Sigmoid colon (tissue), 4 donors: ENCODE data around the gene GRIN2A.

ENCODE experiments used
- POLR2A ChIP-seq, 2 donors: fragments of 450-650 bp; IDR thresholded peaks; one replicate each; pipeline ENCODE4 v1.6.1; 2016; ENCODE audit warnings: antibody characterized with exemption in 2 of 2, mild to moderate bottlenecking in 2 of 2, moderate library complexity in 2 of 2
- POLR2AphosphoS5 ChIP-seq, 4 donors: sonication (generic); formaldehyde crosslinking; IDR thresholded peaks; one replicate each; pipeline ENCODE4 v1.6.1; 2017; ENCODE audit warnings: antibody characterized with exemption in 4 of 4
- TF ChIP-seq, protein P1 (sequence below), 4 experiments: fragments of 450-650 bp in 3 of 4; fragments of 200-600 bp in 1 of 4; IDR thresholded peaks; one replicate each; pipeline ENCODE4 v1.5.1; 2016 to 2019; ENCODE audit warnings: antibody characterized with exemption in 4 of 4, mild to moderate bottlenecking in 3 of 4, moderate library complexity in 2 of 4

DNA sequence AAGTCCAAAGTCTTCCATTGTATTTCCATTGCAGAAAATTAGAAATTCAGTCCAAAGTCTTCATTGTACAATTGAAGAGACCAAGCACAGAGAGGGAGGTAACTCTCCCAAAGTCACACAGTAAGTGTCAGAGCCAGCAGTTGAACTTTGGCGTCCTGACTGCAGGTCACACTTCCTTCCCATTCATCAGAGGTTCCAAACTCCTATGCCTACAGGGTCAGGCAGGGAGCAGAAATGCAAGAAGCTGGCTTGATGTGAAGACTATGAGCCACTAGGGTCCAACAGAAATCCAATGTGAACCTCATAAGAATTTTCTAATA, 44.7 kb upstream of the GRIN2A start:
- TF ChIP-seq POLR2A (IDR thresholded peaks at IDR 0.05) (no peak), POLR2AphosphoS5 (IDR thresholded peaks at IDR 0.05) (no peak)
- TF ChIP-seq, protein P1, sequence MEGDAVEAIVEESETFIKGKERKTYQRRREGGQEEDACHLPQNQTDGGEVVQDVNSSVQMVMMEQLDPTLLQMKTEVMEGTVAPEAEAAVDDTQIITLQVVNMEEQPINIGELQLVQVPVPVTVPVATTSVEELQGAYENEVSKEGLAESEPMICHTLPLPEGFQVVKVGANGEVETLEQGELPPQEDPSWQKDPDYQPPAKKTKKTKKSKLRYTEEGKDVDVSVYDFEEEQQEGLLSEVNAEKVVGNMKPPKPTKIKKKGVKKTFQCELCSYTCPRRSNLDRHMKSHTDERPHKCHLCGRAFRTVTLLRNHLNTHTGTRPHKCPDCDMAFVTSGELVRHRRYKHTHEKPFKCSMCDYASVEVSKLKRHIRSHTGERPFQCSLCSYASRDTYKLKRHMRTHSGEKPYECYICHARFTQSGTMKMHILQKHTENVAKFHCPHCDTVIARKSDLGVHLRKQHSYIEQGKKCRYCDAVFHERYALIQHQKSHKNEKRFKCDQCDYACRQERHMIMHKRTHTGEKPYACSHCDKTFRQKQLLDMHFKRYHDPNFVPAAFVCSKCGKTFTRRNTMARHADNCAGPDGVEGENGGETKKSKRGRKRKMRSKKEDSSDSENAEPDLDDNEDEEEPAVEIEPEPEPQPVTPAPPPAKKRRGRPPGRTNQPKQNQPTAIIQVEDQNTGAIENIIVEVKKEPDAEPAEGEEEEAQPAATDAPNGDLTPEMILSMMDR (IDR thresholded peaks at IDR 0.05) = no peak
